Left ventricle myocardium superior (tissue), 1 donor: ENCODE results near the gene RNU6-9. TPM values are rescaled to one million over a fixed set of nuclear protein-coding genes. Genes with fewer than 3 reads are reported as not detected.
"Not testable (repeated sequence)": the region's sequence is repeated elsewhere in the genome, so short reads cannot be mapped to it uniquely, and the experiment has no call there.

ENCODE experiments used
- ATAC-seq: fragments of 200-7000 bp; cut with Tn5 transposase; one replicate; pipeline ENCODE4 v1.9.1; 2020; ENCODE audit warnings: mild to moderate bottlenecking, moderate library complexity
- DNase-seq: peaks from one replicate; pipeline ENCODE4 v3.0.0-alpha.2; 2020
- intact Hi-C: fragments of 100-400 bp; cut with micrococcal nuclease; formaldehyde crosslinking; loops from one replicate; pipeline ENCODE4 v1.11.0; 2022
- total RNA-seq: library from RNA; stranded (reverse); fragmentation: NEBNext Ultra II Directional; extraction: Animal tissue kit (Norgen Biotek cat#: 25700); gene quantifications from one replicate; pipeline ENCODE4 v1.2.1, GENCODE V29; 2021
- donor health status: DM: no; HTN: yes; CAD: no; lungs with severe emphysema.

RNU6-9 gene
- total RNA-seq, 1 donor from 2014 or later: not detected

- DNase-seq (peak; percentile 18), ATAC-seq (no peak)
- intact Hi-C loops: no loop called here
Measured at GRCh38 chr19:889662-890295, 3.5 kb upstream of the RNU6-9 start.

GRCh38 chr19:890831-891230 lies 2.5 kb upstream of the RNU6-9 start:
- ATAC-seq (no peak), DNase-seq (peak; percentile 26)
- intact Hi-C loops: no loop called here

- ATAC-seq, DNase-seq, intact Hi-C loops: not testable (repeated sequence)
Measured at GRCh38 chr19:891421-892200, 1.7 kb upstream of the RNU6-9 start.

GRCh38 chr19:892243-892893 lies 916 bp upstream of the RNU6-9 start:
- DNase-seq (no peak), ATAC-seq (no peak)
- intact Hi-C loops: no loop called here

GRCh38 chr19:896434-896833 lies 3.1 kb downstream of the RNU6-9 start:
- no peak for DNase-seq
- intact Hi-C loops: no loop called here
- no peak for ATAC-seq

- DNase-seq (no peak), ATAC-seq (no peak)
- intact Hi-C loops: no loop called here
Measured at GRCh38 chr19:896999-897398, 3.7 kb downstream of the RNU6-9 start.

GRCh38 chr19:897442-898039 lies 4.3 kb downstream of the RNU6-9 start:
- DNase-seq (no peak), ATAC-seq (no peak)
- intact Hi-C loops: no loop called here

GRCh38 chr19:898663-899062 lies 5.4 kb downstream of the RNU6-9 start:
- no peak for DNase-seq
- ATAC-seq: no peak
- intact Hi-C loops: no loop called here

- DNase-seq: no peak
- intact Hi-C loops: no loop called here
- ATAC-seq: no peak
Measured at GRCh38 chr19:899336-900042, 6.2 kb downstream of the RNU6-9 start.

GRCh38 chr19:900043-900301 lies 6.7 kb downstream of the RNU6-9 start:
- DNase-seq (no peak), ATAC-seq (no peak)
- intact Hi-C loops: no loop called here

- no peak for DNase-seq
- peak; percentile 19 for ATAC-seq
- intact Hi-C loops: no loop called here
Measured at GRCh38 chr19:900302-901111, 7.2 kb downstream of the RNU6-9 start.

GRCh38 chr19:901216-902092 lies 8.2 kb downstream of the RNU6-9 start:
- intact Hi-C loops: no loop called here
- DNase-seq: no peak
- no peak for ATAC-seq

GRCh38 chr19:902093-902370 lies 8.7 kb downstream of the RNU6-9 start:
- DNase-seq: no peak
- ATAC-seq: no peak
- intact Hi-C loops: no loop called here

- ATAC-seq (no peak), DNase-seq (no peak)
- intact Hi-C loops: no loop called here
Measured at GRCh38 chr19:902446-903226, 9.4 kb downstream of the RNU6-9 start.

- no peak for ATAC-seq
- intact Hi-C loops: no loop called here
- DNase-seq: no peak
Measured at GRCh38 chr19:903266-903797, 10.0 kb downstream of the RNU6-9 start.

GRCh38 chr19:904545-904944 lies 11.3 kb downstream of the RNU6-9 start:
- no peak for DNase-seq
- no peak for ATAC-seq
- intact Hi-C loops: no loop called here

GRCh38 chr19:906480-906879 lies 13.2 kb downstream of the RNU6-9 start:
- ATAC-seq (no peak), DNase-seq (no peak)
- intact Hi-C loops: no loop called here
